Measurements from ENCODE around the gene CDC42BPB.
A peak's percentile ranks its signal among the peaks of the same experiment; 100 is the strongest.
"Not testable (repeated sequence)": the region's sequence is repeated elsewhere in the genome, so short reads cannot be mapped to it uniquely, and the experiment has no call there.

Gene CDC42BPB

DNA sequence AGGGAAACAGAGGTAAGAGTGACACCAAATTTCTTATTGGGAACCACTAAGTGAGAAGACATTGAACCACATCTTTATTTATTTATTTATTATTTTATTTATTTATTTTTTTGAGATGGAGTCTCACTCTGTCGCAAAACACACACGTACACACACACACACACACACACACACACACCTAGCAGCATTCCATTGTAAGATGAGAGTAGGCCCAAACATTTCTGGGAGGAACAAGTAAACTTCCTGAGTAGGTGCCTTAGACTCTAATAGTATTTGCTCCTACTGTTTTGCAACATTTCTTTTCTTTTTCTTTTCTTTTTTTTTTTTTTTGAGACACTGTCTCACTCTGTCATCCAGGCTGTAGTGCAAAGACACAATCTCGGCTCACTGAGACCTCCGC, 7.1 kb upstream of the CDC42BPB start:
- Histone ChIP-seq H3K4me3 (ENCODE audit: low read length) (no peak overlapping the region), H3K4me1 (ENCODE audit: control insufficient read depth, insufficient read depth, low read length) (no peaks in the 10 kb centered on the region), H3K27me3 (ENCODE audit: control insufficient read depth, insufficient read depth, low read length) (no peaks in the 10 kb centered on the region), H3K36me3 (ENCODE audit: control insufficient read depth, insufficient read depth, low read length) (no peaks in the 10 kb centered on the region), H3K27ac (ENCODE audit: low read length) (no peak overlapping the region), H3K9me3 (ENCODE audit: control insufficient read depth, insufficient read depth, low read length) (no peaks in the 10 kb centered on the region)
- no peak for DNase-seq (ENCODE audit: low read depth, low spot score)
- WGBS (ENCODE audit: insufficient coverage, insufficient read length) = no CpG with 5 or more reads among the region's 4 CpGs

DNA sequence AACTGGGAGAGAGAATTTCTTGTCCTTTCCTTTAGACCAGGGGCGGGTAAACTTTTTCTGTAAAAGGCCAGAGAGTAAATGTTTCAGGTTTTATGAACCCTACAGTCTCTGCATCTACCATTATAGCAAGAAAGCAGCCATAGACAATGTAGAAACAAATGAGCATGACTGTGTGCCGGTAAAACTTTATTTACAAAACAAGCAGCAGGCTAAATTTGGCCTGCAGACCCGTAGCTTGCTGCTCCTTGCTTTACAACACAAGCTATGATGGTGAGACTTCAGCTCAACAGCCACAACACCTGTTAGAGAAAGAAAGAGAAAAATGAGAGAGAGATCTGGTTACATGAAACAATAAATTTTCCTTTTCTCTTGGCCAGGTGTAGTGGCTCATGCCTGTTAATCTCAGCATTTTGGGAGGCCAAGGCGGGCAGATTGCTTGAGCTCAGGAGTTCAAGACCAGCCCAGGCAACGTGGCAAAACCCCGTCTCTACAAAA, 4.2 kb upstream of the CDC42BPB start:
- Histone ChIP-seq H3K27ac (ENCODE audit: low read length) (no peak overlapping the region), H3K9me3 (ENCODE audit: control insufficient read depth, insufficient read depth, low read length) (no peaks in the 10 kb centered on the region), H3K27me3 (ENCODE audit: control insufficient read depth, insufficient read depth, low read length) (no peaks in the 10 kb centered on the region), H3K4me1 (ENCODE audit: control insufficient read depth, insufficient read depth, low read length) (no peaks in the 10 kb centered on the region), H3K36me3 (ENCODE audit: control insufficient read depth, insufficient read depth, low read length) (no peaks in the 10 kb centered on the region), H3K4me3 (ENCODE audit: low read length) (no peak overlapping the region)
- DNase-seq (ENCODE audit: low read depth, low spot score) = no peak
- WGBS (ENCODE audit: insufficient coverage, insufficient read length) = no CpG with 5 or more reads among the region's 6 CpGs

DNA sequence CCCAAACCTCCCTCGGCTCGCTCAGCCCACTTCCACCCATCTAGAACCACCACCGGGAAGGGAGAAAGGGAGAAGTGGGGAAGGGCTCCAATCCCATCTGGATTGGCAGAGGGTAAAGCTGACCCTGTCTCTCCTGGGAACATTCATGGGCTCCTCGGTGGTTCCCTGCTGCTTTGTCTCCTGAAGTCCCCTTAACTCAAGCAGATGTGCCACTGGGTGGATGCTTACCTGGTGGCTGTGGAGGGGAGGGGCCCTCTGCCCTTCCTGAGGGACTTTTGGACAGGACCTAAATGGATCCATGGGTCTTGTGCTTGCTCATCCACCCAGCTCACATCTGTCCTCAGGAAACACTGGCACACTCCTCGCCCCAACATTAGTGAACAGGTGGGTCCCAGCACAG, 2.2 kb upstream of the CDC42BPB start:
- H3K4me1 ChIP-seq (ENCODE audit: control insufficient read depth, insufficient read depth, low read length) = no peaks in the 10 kb centered on the region; the same call in 1 of the 2 replicates
- no peaks in the 10 kb centered on the region for H3K27me3 ChIP-seq (ENCODE audit: control insufficient read depth, insufficient read depth, low read length)
- WGBS (ENCODE audit: insufficient coverage, insufficient read length) = no CpG with 5 or more reads among the region's 5 CpGs
- no peak overlapping the region for H3K27ac ChIP-seq (ENCODE audit: low read length)
- H3K9me3 ChIP-seq (ENCODE audit: control insufficient read depth, insufficient read depth, low read length) = no peaks in the 10 kb centered on the region
- no peaks in the 10 kb centered on the region for H3K36me3 ChIP-seq (ENCODE audit: control insufficient read depth, insufficient read depth, low read length)
- no peak overlapping the region for H3K4me3 ChIP-seq (ENCODE audit: low read length)
- no peak for DNase-seq (ENCODE audit: low read depth, low spot score)

DNA sequence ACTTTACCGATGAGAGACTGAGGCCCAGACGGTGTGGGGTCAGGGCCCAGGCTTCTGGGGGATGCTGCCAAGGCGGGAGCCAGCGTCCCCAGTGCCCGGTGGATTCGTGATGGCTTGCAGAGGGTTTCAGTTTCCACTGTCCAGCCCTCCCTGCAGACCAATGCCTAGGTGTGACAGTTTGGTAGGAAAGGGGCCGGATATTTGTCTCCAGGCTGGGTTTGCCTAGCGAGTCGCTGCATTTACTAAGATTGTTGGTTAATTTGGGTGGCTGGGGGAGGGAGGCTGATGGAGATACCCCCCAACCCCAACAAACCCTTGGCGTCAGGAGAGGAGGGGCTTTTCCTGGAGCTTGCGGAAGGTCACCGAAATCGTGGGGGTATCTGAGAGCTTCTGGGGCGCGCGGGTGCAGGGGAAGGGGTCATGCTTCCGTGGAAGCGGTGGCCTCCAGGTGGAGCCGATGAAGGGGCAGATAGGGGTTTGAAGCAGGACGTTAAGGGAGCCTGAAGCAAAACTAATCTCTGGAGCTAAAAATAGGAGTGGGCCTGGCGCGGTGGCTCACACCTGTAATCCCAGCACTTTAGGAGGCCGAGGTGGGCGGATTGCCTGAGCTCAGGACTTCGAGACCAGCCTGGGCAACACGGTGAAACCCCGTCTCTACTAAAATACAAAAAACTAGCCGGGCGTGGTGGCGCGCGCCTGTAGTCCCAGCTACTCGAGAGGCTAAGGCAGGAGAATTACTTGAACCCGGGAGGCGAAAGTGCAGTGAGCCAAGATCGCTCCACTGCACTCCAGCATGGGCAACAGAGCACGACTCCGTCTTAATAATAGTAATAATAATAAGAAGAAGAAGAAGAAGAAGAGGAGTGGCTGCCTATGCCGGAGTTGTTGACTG, 1.1 kb upstream of the CDC42BPB start:
- Histone ChIP-seq H3K4me3 (ENCODE audit: low read length) (peak overlapping the region; percentile 82; the same call in 1 of the 2 replicates), H3K4me1 (ENCODE audit: control insufficient read depth, insufficient read depth, low read length) (no peaks in the 10 kb centered on the region; the same call in 1 of the 2 replicates), H3K27me3 (ENCODE audit: control insufficient read depth, insufficient read depth, low read length) (no peaks in the 10 kb centered on the region), H3K36me3 (ENCODE audit: control insufficient read depth, insufficient read depth, low read length) (no peaks in the 10 kb centered on the region), H3K9me3 (ENCODE audit: control insufficient read depth, insufficient read depth, low read length) (no peaks in the 10 kb centered on the region), H3K27ac (ENCODE audit: low read length) (no peak overlapping the region)
- DNase-seq (ENCODE audit: low read depth, low spot score) = no peak
- WGBS (ENCODE audit: insufficient coverage, insufficient read length) = no CpG with 5 or more reads among the region's 39 CpGs

DNA sequence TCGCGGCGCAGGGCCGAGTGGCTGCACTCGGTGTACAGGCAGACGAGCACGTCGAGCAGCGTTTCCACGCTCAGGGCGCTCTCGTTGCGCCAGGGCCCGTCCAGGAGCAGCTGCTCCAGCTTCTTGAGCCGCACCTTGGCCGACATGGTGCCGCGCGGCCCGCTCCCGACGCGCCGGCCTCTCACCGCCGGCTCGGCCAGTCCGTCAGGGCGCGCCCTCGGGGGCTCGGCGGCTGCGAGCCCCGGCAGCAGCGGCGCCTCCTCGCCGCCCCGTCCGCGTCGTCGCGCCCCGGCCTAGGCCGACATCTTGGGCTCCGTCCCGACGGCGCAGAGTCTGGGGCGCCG, 349 bp downstream of the CDC42BPB start:
- no peak overlapping the region for H3K27ac ChIP-seq (ENCODE audit: low read length)
- no peaks in the 10 kb centered on the region for H3K36me3 ChIP-seq (ENCODE audit: control insufficient read depth, insufficient read depth, low read length)
- H3K27me3 ChIP-seq (ENCODE audit: control insufficient read depth, insufficient read depth, low read length) = no peaks in the 10 kb centered on the region
- H3K4me3 ChIP-seq (ENCODE audit: low read length) = peak overlapping the region; percentile 100
- no peaks in the 10 kb centered on the region; the same call in 1 of the 2 replicates for H3K4me1 ChIP-seq (ENCODE audit: control insufficient read depth, insufficient read depth, low read length)
- no peak for DNase-seq (ENCODE audit: low read depth, low spot score)
- no peaks in the 10 kb centered on the region for H3K9me3 ChIP-seq (ENCODE audit: control insufficient read depth, insufficient read depth, low read length)
- no CpG with 5 or more reads among the region's 53 CpGs for WGBS (ENCODE audit: insufficient coverage, insufficient read length)

DNA sequence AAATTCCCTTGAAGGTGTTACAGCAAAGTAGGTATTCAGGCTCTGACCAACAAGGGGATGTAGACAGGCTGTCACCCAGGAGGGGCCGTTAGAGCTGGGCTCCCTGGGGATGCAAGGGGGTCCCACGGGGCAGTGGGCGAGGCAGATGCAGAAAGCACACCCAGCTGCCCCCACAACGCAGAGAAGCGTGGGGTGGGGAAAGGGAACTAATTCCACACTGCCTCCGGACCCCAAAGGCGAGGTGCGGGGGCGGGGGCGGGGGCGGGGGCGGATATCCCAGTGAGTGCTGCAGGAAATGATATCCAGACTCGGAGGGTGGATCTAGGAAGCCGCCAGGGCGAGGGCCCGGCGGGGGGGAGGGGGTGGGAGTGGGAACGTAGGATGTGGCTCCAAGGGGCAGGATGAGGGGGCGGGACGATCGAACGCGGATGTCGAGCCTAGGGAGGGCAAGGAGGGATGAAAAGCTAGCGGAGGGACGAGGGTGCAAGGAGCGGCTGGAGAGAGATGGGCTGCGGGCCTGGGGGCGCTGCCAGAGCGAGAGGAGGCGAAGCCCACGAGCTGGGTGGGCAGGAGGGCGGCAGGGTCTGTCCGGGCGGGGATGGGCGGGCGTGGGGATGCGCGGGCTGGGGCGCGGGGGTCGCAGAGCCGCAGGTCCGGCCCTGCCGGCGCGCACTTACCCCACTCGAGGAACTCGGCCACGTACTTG, 874 bp downstream of the CDC42BPB start:
- H3K4me3 ChIP-seq (ENCODE audit: low read length) = peak overlapping the region; percentile 100
- no peaks in the 10 kb centered on the region for H3K27me3 ChIP-seq (ENCODE audit: control insufficient read depth, insufficient read depth, low read length)
- H3K4me1 ChIP-seq (ENCODE audit: control insufficient read depth, insufficient read depth, low read length) = no peaks in the 10 kb centered on the region; the same call in 1 of the 2 replicates
- H3K9me3 ChIP-seq (ENCODE audit: control insufficient read depth, insufficient read depth, low read length) = no peaks in the 10 kb centered on the region
- H3K27ac ChIP-seq (ENCODE audit: low read length) = no peak overlapping the region
- DNase-seq (ENCODE audit: low read depth, low spot score) = no peak
- WGBS (ENCODE audit: insufficient coverage, insufficient read length) = no CpG with 5 or more reads among the region's 50 CpGs
- no peaks in the 10 kb centered on the region for H3K36me3 ChIP-seq (ENCODE audit: control insufficient read depth, insufficient read depth, low read length)

DNA sequence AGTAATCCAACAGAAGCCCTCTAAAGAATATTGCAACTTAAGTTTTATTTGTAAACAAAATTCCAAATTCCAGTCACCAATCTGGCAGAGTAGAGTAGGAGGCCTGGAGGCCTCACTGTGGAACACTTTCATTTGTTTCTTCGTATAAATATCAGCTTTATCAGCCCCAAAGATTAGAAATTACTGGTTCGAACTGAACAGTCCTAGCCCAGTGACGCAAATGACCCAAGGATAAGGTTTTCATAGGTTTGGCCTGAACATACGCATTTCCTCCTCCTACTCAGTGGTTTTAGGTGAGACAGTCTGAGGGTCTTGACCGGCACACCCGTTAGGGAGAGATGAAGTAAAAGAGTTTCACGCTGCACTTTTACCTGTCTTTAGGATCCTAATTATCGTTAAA, 1.7 kb downstream of the CDC42BPB start:
- Histone ChIP-seq H3K27me3 (ENCODE audit: control insufficient read depth, insufficient read depth, low read length) (no peaks in the 10 kb centered on the region), H3K4me3 (ENCODE audit: low read length) (no peak overlapping the region), H3K9me3 (ENCODE audit: control insufficient read depth, insufficient read depth, low read length) (no peaks in the 10 kb centered on the region), H3K36me3 (ENCODE audit: control insufficient read depth, insufficient read depth, low read length) (no peaks in the 10 kb centered on the region), H3K27ac (ENCODE audit: low read length) (no peak overlapping the region), H3K4me1 (ENCODE audit: control insufficient read depth, insufficient read depth, low read length) (no peaks in the 10 kb centered on the region; the same call in 1 of the 2 replicates)
- DNase-seq (ENCODE audit: low read depth, low spot score) = no peak
- WGBS (ENCODE audit: insufficient coverage, insufficient read length) = no CpG with 5 or more reads among the region's 8 CpGs

DNA sequence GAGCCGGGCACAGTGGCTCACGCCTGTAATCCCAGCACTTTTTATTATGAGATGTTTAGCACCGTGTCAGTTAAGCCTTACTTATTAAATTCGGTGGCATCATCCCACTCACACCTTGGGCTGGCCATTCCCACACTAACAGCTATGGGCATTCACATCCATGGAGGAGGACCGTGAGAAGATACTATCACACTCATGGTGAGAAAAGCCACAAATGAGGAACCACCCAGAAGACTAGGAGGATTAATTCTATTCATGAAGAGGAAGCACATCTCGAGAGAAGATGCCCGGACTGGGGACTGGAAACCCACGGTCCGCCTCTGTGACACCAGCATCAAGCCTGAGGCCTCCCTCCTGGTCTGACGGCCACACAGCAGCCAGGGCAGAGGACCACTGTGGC, 4.9 kb downstream of the CDC42BPB start:
- Histone ChIP-seq H3K4me1 (ENCODE audit: control insufficient read depth, insufficient read depth, low read length) (no peaks in the 10 kb centered on the region; the same call in 1 of the 2 replicates), H3K9me3 (ENCODE audit: control insufficient read depth, insufficient read depth, low read length) (no peaks in the 10 kb centered on the region), H3K4me3 (ENCODE audit: low read length) (no peak overlapping the region; the same call in 1 of the 2 replicates), H3K36me3 (ENCODE audit: control insufficient read depth, insufficient read depth, low read length) (no peaks in the 10 kb centered on the region), H3K27me3 (ENCODE audit: control insufficient read depth, insufficient read depth, low read length) (no peaks in the 10 kb centered on the region), H3K27ac (ENCODE audit: low read length) (no peak overlapping the region)
- no CpG with 5 or more reads among the region's 10 CpGs for WGBS (ENCODE audit: insufficient coverage, insufficient read length)
- no peak for DNase-seq (ENCODE audit: low read depth, low spot score)

DNA sequence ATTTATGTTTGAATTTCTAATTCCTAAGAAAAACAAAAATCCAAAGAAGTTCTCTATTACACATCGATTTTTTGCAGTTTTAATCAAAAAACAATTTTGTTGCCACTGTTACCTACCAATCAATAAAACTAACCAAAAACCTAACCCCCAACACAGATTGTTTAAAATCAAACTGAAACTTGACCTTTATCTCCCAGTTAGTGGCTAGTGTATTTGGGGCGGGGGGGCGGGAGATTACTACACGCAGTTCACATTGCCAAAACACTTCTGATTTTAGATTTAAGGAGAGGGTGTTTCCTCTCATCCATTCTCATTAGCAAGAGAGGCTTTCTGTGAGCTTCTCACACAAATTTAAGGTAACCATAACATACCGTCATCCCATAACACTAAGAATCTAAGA, 6.4 kb downstream of the CDC42BPB start:
- Histone ChIP-seq H3K4me3 (ENCODE audit: low read length) (no peak overlapping the region), H3K36me3 (ENCODE audit: control insufficient read depth, insufficient read depth, low read length) (no peaks in the 10 kb centered on the region), H3K9me3 (ENCODE audit: control insufficient read depth, insufficient read depth, low read length) (no peaks in the 10 kb centered on the region), H3K27me3 (ENCODE audit: control insufficient read depth, insufficient read depth, low read length) (no peaks in the 10 kb centered on the region), H3K27ac (ENCODE audit: low read length) (no peak overlapping the region), H3K4me1 (ENCODE audit: control insufficient read depth, insufficient read depth, low read length) (no peaks in the 10 kb centered on the region; the same call in 1 of the 2 replicates)
- 100% methylated on average over 1 of the region's 5 CpGs for WGBS (ENCODE audit: insufficient coverage, insufficient read length)
- DNase-seq (ENCODE audit: low read depth, low spot score) = no peak

DNA sequence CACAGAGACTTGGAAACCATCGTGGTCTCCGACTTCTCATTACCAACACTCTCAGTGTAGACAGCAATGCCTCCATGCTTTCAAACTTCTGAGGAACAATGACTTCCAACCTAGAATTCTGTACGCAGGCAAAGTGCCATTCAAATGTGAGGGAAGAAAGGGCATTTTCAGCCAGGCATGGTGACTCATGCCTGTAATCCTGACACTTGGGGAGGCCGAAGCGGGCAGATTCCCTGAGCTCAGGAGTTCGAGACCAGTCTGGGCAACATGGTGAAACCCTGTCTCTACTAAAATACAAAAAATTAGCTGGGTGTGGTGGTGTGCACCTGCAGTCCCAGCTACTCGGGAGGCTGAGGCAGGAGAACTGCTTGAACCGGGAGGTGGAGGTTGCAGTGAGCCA, 9.9 kb downstream of the CDC42BPB start:
- WGBS (ENCODE audit: insufficient coverage, insufficient read length) = no CpG with 5 or more reads among the region's 8 CpGs
- DNase-seq (ENCODE audit: low read depth, low spot score); H3K27me3 ChIP-seq (ENCODE audit: control insufficient read depth, insufficient read depth, low read length): not testable (repeated sequence)

More for the DNA sequence above, 9.9 kb downstream of the CDC42BPB start:
- H3K36me3 ChIP-seq (ENCODE audit: control insufficient read depth, insufficient read depth, low read length); H3K4me1 ChIP-seq (ENCODE audit: control insufficient read depth, insufficient read depth, low read length); H3K4me3 ChIP-seq (ENCODE audit: low read length); H3K27ac ChIP-seq (ENCODE audit: low read length); H3K9me3 ChIP-seq (ENCODE audit: control insufficient read depth, insufficient read depth, low read length): not testable (repeated sequence)
